H1 (cell line): ENCODE results near the gene ZNRF3. TPM values are rescaled to one million over a fixed set of nuclear protein-coding genes. Genes with fewer than 3 reads are reported as not detected.

Source experiments
- CTCF ChIA-PET: fragments of 300-600 bp; sonication (Branson Sonifier 250); formaldehyde crosslinking; loops from one replicate; lab custom pipeline; 2021; ENCODE audit not compliant: partially characterized antibody; lab: Charles Lee
- POLR2A ChIA-PET: fragments of 300-600 bp; sonication (Branson Sonifier 250); formaldehyde crosslinking; loops from one replicate; lab custom pipeline; 2021; ENCODE audit warnings: inconsistent platforms; ENCODE audit not compliant: partially characterized antibody; lab: Charles Lee
- DNase-seq, 2 experiments: peaks; one replicate each; pipeline versions ENCODE4 v3.0.0 to v3.0.0-alpha.2; 2010 to 2022; ENCODE audit warnings: low spot score in 2 of 2, low read depth in 1 of 2, mixed read lengths in 1 of 2
- FAIRE-seq: peaks from 2 replicates; lab custom pipeline; 2011; peaks lifted over from hg19 to GRCh38; lab: Jason Lieb, UNC
- H2AFZ ChIP-seq: 2 replicates; pipeline ENCODE4 v1.8.1; 2012; ENCODE audit warnings: low read length, inconsistent platforms
- H2AK5ac ChIP-seq: 2 replicates; pipeline ENCODE4 v1.6.1; 2013; ENCODE audit warnings: low read depth, low read length
- H2BK120ac ChIP-seq: replicated peaks from 2 replicates; pipeline ENCODE3; 2013; ENCODE audit warnings: low read depth, low read length, inconsistent platforms
- H2BK12ac ChIP-seq: 2 replicates; pipeline ENCODE4 v1.6.1; 2013; ENCODE audit warnings: low read depth, low read length
- H2BK15ac ChIP-seq: 2 replicates; pipeline ENCODE4 v1.6.1; 2013; ENCODE audit warnings: low read length
- H2BK20ac ChIP-seq: 2 replicates; pipeline ENCODE4 v1.6.1; 2013; ENCODE audit warnings: low read length
- H2BK5ac ChIP-seq: 2 replicates; pipeline ENCODE4 v1.6.1; 2013; ENCODE audit warnings: low read depth, low read length
- H3K14ac ChIP-seq: 2 replicates; pipeline ENCODE4 v1.6.1; 2013; ENCODE audit warnings: inconsistent platforms; ENCODE audit not compliant: insufficient read length
- H3K18ac ChIP-seq: 2 replicates; pipeline ENCODE4 v1.6.1; 2013; ENCODE audit warnings: low read length; ENCODE audit errors: extremely low read depth
- H3K23ac ChIP-seq: 2 replicates; pipeline ENCODE4 v1.6.1; 2013; ENCODE audit warnings: inconsistent platforms; ENCODE audit not compliant: insufficient read length
- H3K23me2 ChIP-seq: 2 replicates; pipeline ENCODE4 v1.6.1; 2013; ENCODE audit warnings: low read depth, low read length
- H3K27ac ChIP-seq: 2 replicates; pipeline ENCODE4 v1.6.1; 2011; ENCODE audit warnings: low read depth, low read length, inconsistent platforms
- H3K27me3 ChIP-seq, 4 experiments: replicated peaks in 1 of 4; 1 replicate in 1 of 4; 2 replicates in 3 of 4; pipeline versions ENCODE4 v1.6.1 to v1.8.1; 2011 to 2013; ENCODE audit warnings: low read length in 3 of 4, mild to moderate bottlenecking in 3 of 4, inconsistent platforms in 2 of 4, mixed read lengths in 2 of 4, moderate library complexity in 1 of 4; ENCODE audit not compliant: control insufficient read depth in 3 of 4, insufficient read depth in 3 of 4; ENCODE audit errors: extremely low read depth in 1 of 4
- H3K36me3 ChIP-seq, 4 experiments: 2 replicates each; pipeline versions ENCODE4 v1.6.1 to v1.8.1; 2011 to 2013; ENCODE audit warnings: mild to moderate bottlenecking in 4 of 4, low read length in 3 of 4, moderate library complexity in 2 of 4, control low read depth in 1 of 4, inconsistent platforms in 1 of 4; ENCODE audit not compliant: insufficient read depth in 4 of 4, control insufficient read depth in 2 of 4
- H3K4ac ChIP-seq: replicated peaks from 2 replicates; pipeline ENCODE3; 2013; ENCODE audit warnings: low read length, low read depth, mixed read lengths, inconsistent platforms; ENCODE audit not compliant: insufficient read length
- H3K4me1 ChIP-seq, 4 experiments: replicated peaks in 1 of 4; 1 replicate in 1 of 4; 2 replicates in 3 of 4; pipeline versions ENCODE4 v1.6.1 to v1.8.1; 2011 to 2013; ENCODE audit warnings: low read length in 3 of 4, inconsistent platforms in 2 of 4, mixed read lengths in 1 of 4; ENCODE audit not compliant: insufficient read depth in 4 of 4, control insufficient read depth in 3 of 4
- H3K4me2 ChIP-seq, 2 experiments: 2 replicates each; pipeline versions ENCODE4 v1.6.1 to v1.8.1; 2011 to 2013; ENCODE audit warnings: low read depth in 2 of 2, low read length in 2 of 2, control low read depth in 1 of 2, inconsistent platforms in 1 of 2, mild to moderate bottlenecking in 1 of 2; ENCODE audit not compliant: insufficient read depth in 1 of 2
- H3K4me3 ChIP-seq, 4 experiments: fragments of 200-600, 300-600 bp in 1 of 4; sonication (generic), shearing (Covaris generic), sonication (Bioruptor Twin) in 1 of 4; 2 replicates each; pipeline versions ENCODE4 v1.5.1 to v1.8.1; 2011 to 2016; ENCODE audit warnings: low read length in 4 of 4, low read depth in 3 of 4, control low read depth in 2 of 4, inconsistent platforms in 2 of 4, mild to moderate bottlenecking in 2 of 4, mixed read lengths in 1 of 4, moderate library complexity in 1 of 4; ENCODE audit not compliant: insufficient read depth in 2 of 4; ENCODE audit errors: extremely low read depth in 1 of 4
- H3K56ac ChIP-seq: replicated peaks from 2 replicates; pipeline ENCODE3; 2013; ENCODE audit warnings: low read depth, mild to moderate bottlenecking, mixed read lengths, low read length, inconsistent platforms; ENCODE audit not compliant: insufficient read length
- H3K79me1 ChIP-seq: 2 replicates; pipeline ENCODE4 v1.6.1; 2013; ENCODE audit warnings: low read depth, low read length, control low read depth
- H3K79me2 ChIP-seq, 2 experiments: 2 replicates each; pipeline versions ENCODE4 v1.6.1 to v1.8.1; 2012 to 2013; ENCODE audit warnings: low read length in 2 of 2, mild to moderate bottlenecking in 2 of 2, inconsistent platforms in 1 of 2; ENCODE audit not compliant: insufficient read depth in 2 of 2, control insufficient read depth in 1 of 2
- H3K9ac ChIP-seq, 4 experiments: replicated peaks in 1 of 4; 1 replicate in 1 of 4; 2 replicates in 3 of 4; pipeline versions ENCODE4 v1.6.1 to v1.8.1; 2011 to 2013; ENCODE audit warnings: low read depth in 3 of 4, low read length in 3 of 4, control low read depth in 2 of 4, mild to moderate bottlenecking in 2 of 4, moderate library complexity in 2 of 4, inconsistent platforms in 1 of 4; ENCODE audit errors: extremely low read depth in 1 of 4
- H3K9me3 ChIP-seq, 2 experiments: 2 replicates each; pipeline versions ENCODE4 v1.6.1 to v1.8.1; 2012 to 2013; ENCODE audit warnings: mild to moderate bottlenecking in 2 of 2, moderate library complexity in 2 of 2, control low read depth in 1 of 2, inconsistent platforms in 1 of 2, low read depth in 1 of 2, low read length in 1 of 2, mixed read lengths in 1 of 2; ENCODE audit not compliant: insufficient read depth in 2 of 2
- H4K20me1 ChIP-seq, 2 experiments: replicated peaks in 1 of 2; 2 replicates each; pipeline versions ENCODE3 to v1.8.1; 2011 to 2013; ENCODE audit warnings: inconsistent platforms in 2 of 2, low read length in 2 of 2, mild to moderate bottlenecking in 1 of 2; ENCODE audit not compliant: insufficient read depth in 2 of 2, control insufficient read depth in 1 of 2
- H4K5ac ChIP-seq: 2 replicates; pipeline ENCODE4 v1.6.1; 2013; ENCODE audit warnings: low read length, low read depth, mixed read lengths, inconsistent platforms; ENCODE audit not compliant: insufficient read length
- H4K8ac ChIP-seq: 2 replicates; pipeline ENCODE4 v1.8.0; 2013; ENCODE audit warnings: mild to moderate bottlenecking, moderate library complexity, low read length, inconsistent platforms; ENCODE audit not compliant: insufficient read depth; ENCODE audit errors: extremely low read depth
- H4K91ac ChIP-seq: replicated peaks from 2 replicates; pipeline ENCODE3; 2013; ENCODE audit warnings: low read length, mixed read lengths, inconsistent platforms; ENCODE audit not compliant: insufficient read length
- ASH2L ChIP-seq: fragments of 200-600, 300-600 bp; sonication (generic); IDR thresholded peaks from one replicate; pipeline ENCODE4 v1.7.1; 2017; ENCODE audit warnings: low read length
- E2F6 ChIP-seq: IDR thresholded peaks from 2 replicates; pipeline ENCODE4 v1.6.1; 2012; ENCODE audit warnings: inconsistent platforms
- HDAC2 ChIP-seq, 2 experiments: fragments of 300-600 bp in 1 of 2; sonication (generic) in 1 of 2; IDR thresholded peaks; 2 replicates each; pipeline ENCODE4 v1.6.1; 2011 to 2012; ENCODE audit warnings: low read depth in 2 of 2, low read length in 2 of 2, mild to moderate bottlenecking in 2 of 2, moderate library complexity in 2 of 2, borderline replicate concordance in 1 of 2, inconsistent platforms in 1 of 2
- MAX ChIP-seq: IDR thresholded peaks from 2 replicates; pipeline ENCODE4 v1.6.1; 2012; ENCODE audit warnings: inconsistent platforms
- SAP30 ChIP-seq: fragments of 300-600 bp; sonication (generic); IDR thresholded peaks from 2 replicates; pipeline ENCODE4 v1.7.1; 2012; ENCODE audit warnings: low read length, moderate library complexity, mild to moderate bottlenecking, inconsistent platforms; ENCODE audit not compliant: insufficient read depth, insufficient replicate concordance
- SIN3A ChIP-seq, 2 experiments: IDR thresholded peaks in 1 of 2; conservative IDR thresholded peaks in 1 of 2; 2 replicates each; pipeline ENCODE4 v1.6.1; 2011 to 2012; ENCODE audit warnings: low read length in 2 of 2, improper control_type of control experiment in 1 of 2, low read depth in 1 of 2, mild to moderate bottlenecking in 1 of 2
- SIX5 ChIP-seq: IDR thresholded peaks from 2 replicates; pipeline ENCODE4 v1.6.1; 2011; ENCODE audit warnings: mild to moderate bottlenecking, low read depth, low read length
- SP2 ChIP-seq: IDR thresholded peaks from 2 replicates; pipeline ENCODE4 v1.6.1; 2012; ENCODE audit warnings: mild to moderate bottlenecking, low read length, inconsistent platforms
- TAF1 ChIP-seq: IDR thresholded peaks from 2 replicates; pipeline ENCODE4 v1.6.1; 2011; ENCODE audit warnings: mild to moderate bottlenecking, low read depth, low read length
- WGBS, 2 experiments: shearing (Covaris generic) in 1 of 2; methylation state at CpG; one replicate each; pipeline versions ENCODE4 v1.1.6 to v1.1.7; 2013 to 2015; ENCODE audit warnings: low lambda C conversion rate in 2 of 2, mixed read lengths in 2 of 2, inconsistent platforms in 1 of 2, low coverage in 1 of 2, missing lambda C conversion rate in 1 of 2; ENCODE audit not compliant: insufficient replicate concordance in 2 of 2, insufficient coverage in 1 of 2, insufficient read length in 1 of 2; ENCODE audit errors: extremely low coverage in 1 of 2, missing lambda C conversion rate in 1 of 2; 5-methylcytosine and 5-hydroxymethylcytosine counted together
- polyA plus RNA-seq, 7 experiments: library from polyadenylated mRNA; depleted of rRNA in 3 of 7; stranded (reverse) in 5 of 7; unstranded in 2 of 7; fragments of >200 nt in 5 of 7; fragments of 200-250 nt in 2 of 7; gene quantifications; 1 replicate in 5 of 7; 2 replicates in 1 of 7; 4 replicates in 1 of 7; pipeline versions ENCODE4 v1.2.1 to v1.2.3, GENCODE V29; 2011 to 2013; ENCODE audit warnings: missing spikeins in 2 of 7, mixed read lengths in 2 of 7
- total RNA-seq: library from RNA; stranded (reverse); fragmentation: NEBNext Ultra II Directional; extraction: Animal tissue kit (Norgen Biotek cat#: 25700); gene quantifications from 2 replicates; pipeline ENCODE4 v1.2.1, GENCODE V29; 2021

ZNRF3 gene
- total and polyA plus RNA-seq, 2 of the 8 experiments (the other 6 are each of a cell fraction or from before 2014, with no cell fraction given), result 14.1 to 21.7 TPM

GRCh38 chr22:29004647-29005371 is 121.4 kb downstream of the ZNRF3 start:
- 0 out of 2 replicates have a peak overlapping the region, but pooled peaks have one; percentile 61 for H2BK15ac ChIP-seq
- TF ChIP-seq SAP30 (peak; percentile 92), SIN3A (conservative IDR thresholded peaks at IDR 0.05 in 1 of 2, IDR thresholded peaks at IDR 0.05 in 1 of 2; ENCODE audit: low read depth in 1 of 2, low read length in 2 of 2) (peak; percentile 90 to 96; a peak in 3 of 4 replicates), TAF1 (0 out of 2 replicates have a peak, but pooled peaks have one; percentile 31), ASH2L (peak; percentile 86), HDAC2 (IDR thresholded peaks at IDR 0.05; ENCODE audit: borderline replicate concordance in 1 of 2, low read depth in 2 of 2, low read length in 2 of 2) (0 out of 4 replicates have a peak, but pooled peaks of 1 of the 2 experiments have one; percentile 81), SIX5 (no peak), E2F6 (peak; percentile 39; the same call in 1 of the 2 replicates), MAX (peak; percentile 92), SP2 (no peak)

More at GRCh38 chr22:29004647-29005371, 121.4 kb downstream of the ZNRF3 start:
- peak overlapping the region in 3 of 4 experiments; percentile 9 to 70 (median 27); a peak in 5 of 7 replicates for H3K9ac ChIP-seq
- H3K79me1 ChIP-seq, result no peaks in the 10 kb centered on the region; the same call in 1 of the 2 replicates
- H3K4ac ChIP-seq, result no peak overlapping the region
- H3K27ac ChIP-seq, result peak overlapping the region; percentile 77
- peak overlapping the region; percentile 34 for H4K5ac ChIP-seq
- H3K4me1 ChIP-seq, result peaks cover 12 to 32% (median 16%) of the 10 kb centered on the region in 4 experiments
- peak overlapping the region; percentile 61 to 65 for H3K4me2 ChIP-seq
- H3K4me3 ChIP-seq, result peak overlapping the region in 3 of 4 experiments; percentile 21 to 46 (median 25); a peak in 4 of 8 replicates
- H3K23me2 ChIP-seq, result peaks cover 3% of the 10 kb centered on the region; the same call in 1 of the 2 replicates
- peak overlapping the region; percentile 69; the same call in 1 of the 2 replicates for H4K8ac ChIP-seq
- no peak overlapping the region for H2AFZ ChIP-seq
- H3K36me3 ChIP-seq, result no peaks in the 10 kb centered on the region
- H3K27me3 ChIP-seq, result no peaks in the 10 kb centered on the region
- 11% methylated on average over 16 of the region's 20 CpGs; no CpG with 5 or more reads in 1 of the 2 experiments for WGBS, 2 experiments
- no peak overlapping the region for H3K56ac ChIP-seq
- peak; percentile 55 for FAIRE-seq
- H3K79me2 ChIP-seq, result peaks cover 0 to 41% of the 10 kb centered on the region in 2 experiments; a peak in 2 of 4 replicates
- peak overlapping the region; percentile 44 for H2BK120ac ChIP-seq
- peak overlapping the region; percentile 94 for H3K18ac ChIP-seq
- CTCF ChIA-PET, result interaction anchor here (0.6 to 2.0 kb wide), 8 partner anchors 10 to 110 kb away, joined by 3 to 4 read pairs (median 3); no protein-coding TSS in a partner anchor
- DNase-seq, result peak in 1 of 2 experiments; percentile 75
- peak overlapping the region; percentile 34 for H4K91ac ChIP-seq
- H3K9me3 ChIP-seq, result no peaks in the 10 kb centered on the region
- POLR2A ChIA-PET, result interaction anchor here (0.7 to 2.8 kb wide), 15 partner anchors 10 to 205 kb away, joined by 3 to 16 read pairs (median 3); partner anchors contain the start of gene ZNRF3
- peak overlapping the region; percentile 80; the same call in 1 of the 2 replicates for H2BK20ac ChIP-seq
- no peak overlapping the region for H3K23ac ChIP-seq
- peak overlapping the region; percentile 69 for H2BK12ac ChIP-seq
- no peak overlapping the region for H2AK5ac ChIP-seq
- no peak overlapping the region for H3K14ac ChIP-seq
- peak overlapping the region; percentile 69 for H2BK5ac ChIP-seq
- H4K20me1 ChIP-seq, result no peaks in the 10 kb centered on the region
